Progenitor cell of endocrine pancreas (in vitro differentiated cells): ENCODE measurements around the gene CDH4. TPM values are rescaled to one million over a fixed set of nuclear protein-coding genes. Genes with fewer than 3 reads are reported as not detected.
A peak's percentile ranks its signal among the peaks of the same experiment; 100 is the strongest.

ENCODE experiments used
- DNase-seq: peaks from one replicate; pipeline ENCODE4 v3.0.0; 2021; ENCODE audit warnings: low spot score; ENCODE audit not compliant: unreplicated experiment
- H3K27ac Mint-ChIP-seq: 2 replicates; pipeline ENCODE4 v1.8.0; 2021; ENCODE audit warnings: mild to moderate bottlenecking, moderate library complexity, mixed read lengths
- H3K27me3 Mint-ChIP-seq: 2 replicates; pipeline ENCODE4 v1.8.0; 2021; ENCODE audit warnings: mixed read lengths
- H3K36me3 Mint-ChIP-seq: 2 replicates; pipeline ENCODE4 v1.8.0; 2022; ENCODE audit warnings: mixed read lengths; ENCODE audit not compliant: insufficient read depth
- H3K4me1 Mint-ChIP-seq: 2 replicates; pipeline ENCODE4 v1.8.0; 2021; ENCODE audit warnings: low read depth, mixed read lengths
- H3K4me3 Mint-ChIP-seq: 2 replicates; pipeline ENCODE4 v1.8.0; 2021; ENCODE audit warnings: low read depth, mild to moderate bottlenecking, moderate library complexity, mixed read lengths
- H3K9me3 Mint-ChIP-seq: 2 replicates; pipeline ENCODE4 v1.8.0; 2021; ENCODE audit warnings: low read depth, mixed read lengths
- total RNA-seq: library from RNA; stranded (reverse); gene quantifications from 2 replicates; pipeline ENCODE4 v1.2.1, GENCODE V29; 2021
- TF ChIP-seq, protein P1 (sequence below): fragments of 200-600 bp; sonication (generic); IDR thresholded peaks from one replicate; pipeline ENCODE4 v1.5.0; 2021; ENCODE audit warnings: antibody characterized with exemption, mild to moderate bottlenecking; ENCODE audit not compliant: unreplicated experiment

CDH4 gene
- total RNA-seq, 1 donor from 2014 or later: 0.43 TPM

DNA sequence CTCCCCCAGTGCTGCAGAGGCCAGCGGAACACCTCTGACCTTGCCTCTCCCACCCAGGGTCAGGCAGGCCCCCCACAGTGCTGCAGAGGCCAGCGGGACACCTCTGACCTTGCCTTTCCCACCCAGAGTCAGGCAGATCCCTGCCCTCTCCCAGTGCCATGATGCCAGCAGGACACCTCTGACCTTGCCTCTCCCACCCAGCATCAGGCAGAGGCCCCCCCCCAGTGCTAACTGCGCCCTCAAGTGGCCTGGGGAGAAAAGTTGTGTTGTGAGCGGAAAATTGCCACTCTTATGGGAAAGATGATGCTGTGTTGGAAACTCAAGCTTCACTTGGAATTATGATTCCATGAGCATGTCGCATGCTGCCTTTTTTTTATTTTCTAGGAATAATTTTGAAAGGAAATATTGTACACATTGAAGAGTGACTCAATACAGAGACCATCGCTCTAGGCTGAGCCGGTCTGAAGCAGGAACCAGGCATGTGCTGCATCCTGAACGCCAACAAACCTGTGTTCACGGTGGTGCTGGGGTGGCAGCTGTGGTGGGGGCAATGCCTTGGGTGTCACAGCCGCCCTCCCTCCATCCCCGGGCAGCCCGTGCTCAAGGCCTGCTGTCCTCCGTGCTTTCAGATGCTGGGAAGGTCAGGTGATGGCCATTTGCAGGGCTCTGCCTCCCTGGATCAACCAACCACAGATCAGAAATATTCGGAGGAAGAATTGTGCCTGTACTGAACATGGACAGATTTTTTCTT is 98.6 kb downstream of the CDH4 start:
- H3K4me1 Mint-ChIP-seq: peaks cover 13% of the 10 kb centered on the region
- H3K27me3 Mint-ChIP-seq: peaks cover 22% of the 10 kb centered on the region
- TF ChIP-seq, protein P1, sequence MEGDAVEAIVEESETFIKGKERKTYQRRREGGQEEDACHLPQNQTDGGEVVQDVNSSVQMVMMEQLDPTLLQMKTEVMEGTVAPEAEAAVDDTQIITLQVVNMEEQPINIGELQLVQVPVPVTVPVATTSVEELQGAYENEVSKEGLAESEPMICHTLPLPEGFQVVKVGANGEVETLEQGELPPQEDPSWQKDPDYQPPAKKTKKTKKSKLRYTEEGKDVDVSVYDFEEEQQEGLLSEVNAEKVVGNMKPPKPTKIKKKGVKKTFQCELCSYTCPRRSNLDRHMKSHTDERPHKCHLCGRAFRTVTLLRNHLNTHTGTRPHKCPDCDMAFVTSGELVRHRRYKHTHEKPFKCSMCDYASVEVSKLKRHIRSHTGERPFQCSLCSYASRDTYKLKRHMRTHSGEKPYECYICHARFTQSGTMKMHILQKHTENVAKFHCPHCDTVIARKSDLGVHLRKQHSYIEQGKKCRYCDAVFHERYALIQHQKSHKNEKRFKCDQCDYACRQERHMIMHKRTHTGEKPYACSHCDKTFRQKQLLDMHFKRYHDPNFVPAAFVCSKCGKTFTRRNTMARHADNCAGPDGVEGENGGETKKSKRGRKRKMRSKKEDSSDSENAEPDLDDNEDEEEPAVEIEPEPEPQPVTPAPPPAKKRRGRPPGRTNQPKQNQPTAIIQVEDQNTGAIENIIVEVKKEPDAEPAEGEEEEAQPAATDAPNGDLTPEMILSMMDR: peak; percentile 23
- H3K4me3 Mint-ChIP-seq: no peak overlapping the region
- H3K9me3 Mint-ChIP-seq: no peaks in the 10 kb centered on the region
- DNase-seq: no peak
- H3K36me3 Mint-ChIP-seq: no peaks in the 10 kb centered on the region
- no peak overlapping the region for H3K27ac Mint-ChIP-seq

DNA sequence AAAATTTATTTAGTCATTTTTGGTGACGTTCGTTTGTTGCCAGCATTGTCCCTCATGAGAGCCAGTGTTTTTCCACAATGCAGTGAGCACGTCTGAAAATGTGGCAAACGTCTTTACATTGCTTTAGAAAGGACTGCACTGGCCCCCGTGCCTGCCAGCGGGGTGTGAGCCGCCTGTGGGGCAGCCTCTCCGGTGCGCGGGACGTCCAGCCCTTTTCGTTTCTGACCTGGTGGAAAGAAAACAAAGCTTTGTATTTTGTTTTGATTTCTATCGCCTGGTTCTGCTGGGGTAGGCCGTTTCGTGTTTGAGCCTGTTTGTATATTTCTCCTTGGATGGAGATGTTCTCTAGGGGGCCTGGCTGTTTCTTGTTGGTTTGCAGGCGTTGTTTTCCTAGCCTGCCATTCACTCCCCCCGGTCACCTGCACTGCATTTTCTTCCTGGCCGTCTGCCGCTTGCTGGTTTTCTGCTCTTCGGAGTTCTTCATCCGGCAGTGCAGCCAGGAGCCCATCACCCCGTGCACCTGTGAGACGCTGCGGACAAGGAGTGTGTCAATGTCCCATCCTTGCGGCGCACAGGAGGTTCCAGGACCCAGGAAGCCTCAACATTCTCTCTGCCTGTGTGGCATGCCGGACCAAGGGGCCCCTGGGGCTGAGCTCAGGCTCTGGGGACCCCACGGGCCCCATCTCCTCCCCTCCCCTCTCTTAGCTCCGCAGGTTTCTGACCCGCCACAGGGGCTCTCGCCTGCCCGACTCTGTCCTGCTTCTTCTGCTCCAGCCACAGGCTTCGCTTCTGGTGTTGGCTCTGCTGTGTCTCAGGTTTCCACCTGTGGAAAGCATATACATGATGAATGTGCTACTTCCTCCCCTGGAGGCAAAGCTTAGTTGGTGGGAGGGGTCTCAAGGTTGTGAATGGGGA is 100.5 kb downstream of the CDH4 start:
- peak overlapping the region; percentile 11 for H3K27ac Mint-ChIP-seq
- H3K4me3 Mint-ChIP-seq: no peak overlapping the region
- no peaks in the 10 kb centered on the region for H3K9me3 Mint-ChIP-seq
- TF ChIP-seq, protein P1: no peak
- no peak for DNase-seq
- H3K36me3 Mint-ChIP-seq: no peaks in the 10 kb centered on the region
- H3K4me1 Mint-ChIP-seq: peaks cover 13% of the 10 kb centered on the region
- H3K27me3 Mint-ChIP-seq: peaks cover 34% of the 10 kb centered on the region

DNA sequence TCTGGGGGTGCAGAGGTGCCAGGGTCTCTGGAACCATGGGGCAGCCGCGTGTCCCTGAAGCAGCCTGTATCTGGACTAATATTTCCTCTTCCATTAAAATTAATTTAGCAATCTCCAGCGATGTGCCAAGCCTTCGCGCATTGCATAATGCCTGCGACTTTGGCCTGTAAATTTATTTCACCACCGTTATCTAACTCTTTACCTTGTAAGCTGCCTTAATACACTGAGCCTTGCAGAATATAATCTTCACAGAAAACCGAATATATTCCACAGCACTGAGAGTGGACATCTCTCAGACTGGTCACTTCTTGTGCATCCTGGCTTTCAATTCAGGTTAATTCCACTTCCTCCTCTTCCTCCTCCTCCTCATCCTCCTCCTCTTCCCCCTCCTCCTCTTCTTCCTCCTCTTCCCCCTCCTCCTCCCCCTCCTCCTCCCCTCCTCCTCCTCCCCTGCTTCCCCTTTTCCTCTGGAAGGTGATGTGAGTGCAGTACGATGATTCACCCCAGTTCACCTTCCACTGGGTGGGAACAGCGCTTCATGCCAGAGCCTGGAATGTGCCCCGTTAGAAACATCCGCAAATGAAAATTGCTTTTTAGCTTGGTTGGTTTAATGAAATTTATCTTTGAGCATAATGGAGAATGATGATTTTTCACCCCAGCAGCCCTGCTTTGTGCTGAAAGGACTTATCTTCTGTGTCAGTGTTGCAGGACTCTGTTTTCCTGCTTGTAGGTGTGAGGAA is 101.4 kb downstream of the CDH4 start:
- Mint-ChIP-seq H3K27me3 (peaks cover 41% of the 10 kb centered on the region), H3K4me1 (peaks cover 13% of the 10 kb centered on the region), H3K4me3 (no peak overlapping the region), H3K36me3 (no peaks in the 10 kb centered on the region), H3K9me3 (no peaks in the 10 kb centered on the region), H3K27ac (no peak overlapping the region)
- DNase-seq: no peak
- TF ChIP-seq, protein P1: no peak

DNA sequence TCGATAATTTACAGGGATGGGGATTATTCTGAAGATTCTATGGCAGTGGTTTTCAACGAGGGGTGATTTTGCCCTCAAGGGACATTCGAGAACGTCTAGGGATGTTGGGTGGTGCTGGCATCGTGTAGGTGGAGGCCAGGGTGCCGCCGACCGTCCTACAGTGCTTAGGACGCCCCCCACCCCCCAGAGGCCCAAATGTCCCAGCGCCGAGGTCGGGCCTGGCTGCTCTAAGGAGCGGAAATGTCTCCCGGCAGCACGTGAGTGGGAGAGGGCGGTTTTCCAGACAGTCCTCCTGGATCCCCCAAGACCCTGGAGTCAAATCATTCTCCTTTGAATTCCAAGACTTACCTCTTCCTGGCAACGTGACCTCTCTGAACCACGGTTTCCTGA is 101.9 kb downstream of the CDH4 start:
- Mint-ChIP-seq H3K36me3 (no peaks in the 10 kb centered on the region), H3K9me3 (no peaks in the 10 kb centered on the region), H3K4me3 (no peak overlapping the region), H3K27ac (no peak overlapping the region), H3K27me3 (peaks cover 46% of the 10 kb centered on the region), H3K4me1 (peaks cover 13% of the 10 kb centered on the region)
- no peak for DNase-seq
- TF ChIP-seq, protein P1: no peak

DNA sequence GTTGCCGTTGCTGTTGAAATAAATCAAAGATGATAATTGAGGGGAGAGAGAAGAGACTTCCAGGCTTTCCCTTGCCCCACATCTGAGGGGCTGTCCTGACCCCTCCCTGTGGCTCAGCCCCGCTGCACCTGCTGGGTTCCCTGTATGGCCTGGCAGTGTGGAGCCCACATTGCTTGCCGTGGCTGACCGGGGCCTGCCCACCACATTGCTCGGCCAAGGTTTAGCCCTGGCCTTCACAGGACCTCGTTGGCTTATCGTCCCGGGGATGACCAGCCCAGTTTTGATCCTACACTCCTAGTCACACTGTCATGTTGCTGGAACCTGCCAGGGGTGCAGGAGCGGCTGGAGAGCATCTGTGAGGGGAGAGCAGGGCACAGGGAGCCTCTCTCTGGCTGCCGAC is 102.4 kb downstream of the CDH4 start:
- TF ChIP-seq, protein P1: no peak
- Mint-ChIP-seq H3K27ac (no peak overlapping the region), H3K9me3 (no peaks in the 10 kb centered on the region), H3K36me3 (no peaks in the 10 kb centered on the region), H3K27me3 (peaks cover 50% of the 10 kb centered on the region), H3K4me1 (peaks cover 13% of the 10 kb centered on the region), H3K4me3 (no peak overlapping the region)
- no peak for DNase-seq
